Measurements from ENCODE around the gene SLC6A3.
"Not testable (repeated sequence)": the region's sequence is repeated elsewhere in the genome, so short reads cannot be mapped to it uniquely, and the experiment has no call there.

The SLC6A3 gene

GRCh38 chr5:1465966-1466471 is 20.8 kb upstream of the SLC6A3 start:
- DNase-seq (ENCODE audit: insufficient read length, low spot score) (no peak), FAIRE-seq (no peak)

GRCh38 chr5:1465117-1465516 is 19.9 kb upstream of the SLC6A3 start:
- no peak for DNase-seq (ENCODE audit: insufficient read length, low spot score)
- peak; percentile 99 for FAIRE-seq

DNA sequence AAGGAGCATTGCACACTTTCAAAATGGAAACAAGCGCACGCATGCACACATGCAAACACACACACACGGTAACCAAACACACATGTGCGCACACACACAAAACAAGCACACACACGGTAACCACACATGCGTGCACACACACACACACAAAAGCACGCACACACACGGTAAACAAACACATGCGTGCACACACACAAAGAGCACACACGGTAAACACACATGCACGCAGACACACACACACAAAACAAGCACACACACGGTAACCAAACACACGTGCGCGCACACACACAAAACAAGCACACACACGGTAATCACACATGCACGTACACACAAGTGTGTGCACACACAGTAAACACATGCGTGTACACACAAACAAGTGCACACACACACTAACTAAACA is 19.3 kb upstream of the SLC6A3 start:
- FAIRE-seq (no peak), DNase-seq (ENCODE audit: insufficient read length, low spot score) (no peak)

DNA sequence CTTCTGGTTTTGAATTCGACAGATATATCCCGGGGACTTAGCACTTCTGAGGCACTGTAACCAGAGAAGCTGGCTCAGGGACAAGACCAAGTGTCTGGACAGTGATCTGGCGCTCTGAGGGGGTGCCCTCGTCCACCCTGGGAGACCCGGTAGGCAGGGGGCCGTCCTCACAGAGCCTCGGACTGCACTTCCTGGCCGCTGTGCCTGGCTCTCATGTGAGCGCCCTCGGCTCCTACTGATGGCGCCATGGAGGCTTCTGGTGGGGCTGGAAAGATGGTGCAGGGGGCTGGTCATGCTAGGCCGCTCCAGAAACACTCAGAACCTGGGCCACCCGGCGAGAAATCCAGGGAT is 18.8 kb upstream of the SLC6A3 start:
- FAIRE-seq = no peak
- no peak for DNase-seq (ENCODE audit: insufficient read length, low spot score)

GRCh38 chr5:1463326-1464095 is 18.3 kb upstream of the SLC6A3 start:
- DNase-seq (ENCODE audit: insufficient read length, low spot score) = no peak
- no peak for FAIRE-seq

DNA sequence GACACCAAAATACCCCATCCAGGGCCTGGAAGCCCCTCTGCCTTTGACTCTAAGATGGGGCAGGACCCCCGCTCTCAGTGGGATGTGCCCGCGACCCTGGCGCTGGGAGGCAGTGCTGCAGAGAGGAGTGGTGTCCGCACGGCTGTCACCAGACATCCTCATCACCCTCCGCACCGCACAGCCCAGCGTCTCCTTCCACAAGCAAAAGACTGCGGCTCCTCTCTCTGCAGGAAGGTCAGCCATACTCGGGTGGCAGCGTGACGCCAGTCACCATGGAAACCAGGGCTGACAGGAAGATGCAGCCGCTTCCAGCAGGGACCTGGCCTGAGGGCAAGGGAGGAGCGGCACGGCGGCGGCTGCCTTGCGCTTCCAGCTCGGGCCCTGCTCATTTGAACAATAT is 17.1 kb upstream of the SLC6A3 start:
- no peak for FAIRE-seq
- DNase-seq (ENCODE audit: insufficient read length, low spot score) = no peak

DNA sequence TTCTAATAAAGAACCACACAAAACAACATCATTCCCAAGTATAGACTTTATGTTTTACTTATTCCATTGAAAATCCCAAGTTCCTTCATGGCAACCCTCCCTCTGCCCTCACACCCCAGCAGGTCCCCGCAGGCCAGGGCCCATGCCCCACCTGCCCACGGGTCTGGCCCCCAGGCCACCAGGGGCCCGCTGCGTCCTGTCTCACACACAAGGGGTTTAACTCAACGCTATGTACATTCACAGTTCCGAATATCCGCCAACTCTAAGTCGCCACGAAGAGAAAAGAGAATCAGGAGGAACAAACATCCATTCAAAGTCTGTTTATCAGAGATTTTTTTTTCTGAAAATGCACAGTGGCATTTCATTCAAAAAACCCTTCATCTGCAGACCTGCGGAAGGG is 16.2 kb upstream of the SLC6A3 start:
- FAIRE-seq = no peak
- DNase-seq (ENCODE audit: insufficient read length, low spot score) = no peak

- FAIRE-seq = no peak
These were observed 14.9 kb upstream of the SLC6A3 start for GRCh38 chr5:1460054-1460682.

GRCh38 chr5:1459435-1459834 is 14.2 kb upstream of the SLC6A3 start:
- FAIRE-seq = peak; percentile 33

More at GRCh38 chr5:1460054-1460682, 14.9 kb upstream of the SLC6A3 start:
- no peak for DNase-seq (ENCODE audit: insufficient read length, low spot score)

GRCh38 chr5:1456110-1456881 is 11.1 kb upstream of the SLC6A3 start:
- not testable (repeated sequence) for FAIRE-seq; DNase-seq (ENCODE audit: insufficient read length, low spot score)

More at GRCh38 chr5:1459435-1459834, 14.2 kb upstream of the SLC6A3 start:
- DNase-seq (ENCODE audit: insufficient read length, low spot score) = not testable (repeated sequence)

- DNase-seq (ENCODE audit: insufficient read length, low spot score) = no peak
- FAIRE-seq = no peak
These were observed 8.4 kb upstream of the SLC6A3 start for GRCh38 chr5:1453613-1454012.

DNA sequence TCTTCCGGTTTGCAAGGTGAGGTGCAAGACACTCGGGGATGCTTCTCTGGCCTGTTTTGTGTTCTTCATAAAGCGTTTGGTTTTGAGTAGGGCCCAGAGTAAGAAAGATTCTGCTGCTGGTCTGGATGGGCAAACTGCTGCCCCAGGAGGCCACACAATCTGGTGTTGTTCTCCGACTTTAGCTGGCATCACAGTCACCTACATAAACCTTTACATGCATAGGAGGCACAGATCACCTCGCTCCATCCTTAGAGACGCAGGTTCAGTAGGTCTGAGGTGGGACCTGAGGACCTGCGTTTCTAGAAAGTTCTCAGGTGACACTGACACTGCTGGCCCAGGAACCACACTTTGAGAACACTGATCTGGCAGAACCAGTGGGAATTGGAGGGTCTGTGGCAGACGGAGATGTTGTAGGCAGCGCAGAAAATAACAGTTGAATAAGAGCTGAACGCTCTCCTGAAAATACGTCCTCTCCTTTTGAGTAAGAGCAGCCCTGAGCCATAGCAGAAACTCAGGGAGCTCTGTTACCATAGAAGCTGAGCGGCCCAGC is 3.9 kb upstream of the SLC6A3 start:
- DNase-seq (ENCODE audit: insufficient read length, low spot score) (no peak), FAIRE-seq (no peak)

DNA sequence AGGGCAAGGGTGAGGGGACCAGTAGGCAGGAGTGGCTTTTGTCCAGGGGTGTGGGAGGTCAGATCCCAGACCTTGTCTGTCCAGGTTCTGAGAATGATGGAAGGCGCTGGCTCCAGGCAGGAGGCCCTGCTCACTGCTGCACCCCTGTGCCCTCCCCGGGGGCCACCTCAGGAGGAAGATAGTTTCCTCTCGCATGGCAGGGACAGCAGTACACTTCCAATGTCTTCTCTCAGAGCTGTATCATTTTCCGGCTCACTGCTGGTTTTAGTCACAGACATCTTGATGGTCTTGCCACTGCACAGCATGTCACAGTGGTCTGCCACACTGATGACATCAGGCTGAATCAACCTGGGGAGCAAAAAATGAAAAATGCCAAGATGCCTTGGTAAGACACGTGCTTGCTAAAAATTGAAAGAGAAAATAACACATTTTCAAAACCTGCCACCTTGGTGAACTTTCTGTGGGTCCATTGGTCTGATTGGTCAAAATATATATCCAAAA is 3.3 kb upstream of the SLC6A3 start:
- FAIRE-seq = peak; percentile 52
- no peak for DNase-seq (ENCODE audit: insufficient read length, low spot score)

- no peak for FAIRE-seq
- DNase-seq (ENCODE audit: insufficient read length, low spot score) = no peak
These were observed 2.6 kb upstream of the SLC6A3 start for GRCh38 chr5:1447671-1448361.

DNA sequence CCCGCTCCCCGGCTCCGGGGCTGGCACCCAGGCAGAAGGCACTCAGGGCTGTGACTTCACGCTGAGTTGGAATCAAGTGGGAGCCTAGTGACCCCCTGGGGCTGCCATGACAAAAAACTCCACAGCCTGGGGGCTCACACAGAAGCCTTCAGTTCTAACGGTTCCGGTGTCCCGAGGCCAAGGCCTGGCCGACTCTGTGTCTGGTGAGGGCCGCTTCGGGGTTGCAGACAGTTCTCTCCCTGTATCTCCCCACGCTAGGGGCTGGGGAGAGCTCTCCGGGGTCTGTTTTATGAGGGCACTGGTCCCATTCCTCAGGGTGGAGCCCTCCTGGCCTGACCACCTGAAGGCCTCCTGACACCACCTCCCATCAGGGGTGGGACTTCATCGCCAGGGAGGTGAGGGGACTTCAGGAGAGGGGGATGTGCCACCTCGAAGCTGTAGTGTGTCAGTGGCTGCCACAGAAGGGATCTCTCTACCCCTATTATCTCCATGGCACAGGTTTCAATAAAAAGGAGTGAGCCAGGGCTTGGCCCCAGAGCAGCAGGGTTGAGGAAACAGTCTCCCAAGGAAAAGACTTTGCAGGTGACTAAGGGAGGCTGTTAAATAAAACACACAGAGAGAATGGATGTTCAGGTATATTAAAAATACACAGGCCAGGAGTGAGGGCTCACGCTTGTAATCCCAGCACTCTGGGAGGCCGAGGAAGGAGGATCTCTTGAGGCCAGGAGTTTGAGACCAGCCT is 1.5 kb upstream of the SLC6A3 start:
- FAIRE-seq (no peak), DNase-seq (ENCODE audit: insufficient read length, low spot score) (no peak)

- DNase-seq (ENCODE audit: insufficient read length, low spot score) (no peak), FAIRE-seq (no peak)
These were observed 705 bp upstream of the SLC6A3 start for GRCh38 chr5:1445689-1446601.

GRCh38 chr5:1444361-1445189 is 665 bp downstream of the SLC6A3 start:
- peak; percentile 89 for FAIRE-seq
- no peak for DNase-seq (ENCODE audit: insufficient read length, low spot score)

DNA sequence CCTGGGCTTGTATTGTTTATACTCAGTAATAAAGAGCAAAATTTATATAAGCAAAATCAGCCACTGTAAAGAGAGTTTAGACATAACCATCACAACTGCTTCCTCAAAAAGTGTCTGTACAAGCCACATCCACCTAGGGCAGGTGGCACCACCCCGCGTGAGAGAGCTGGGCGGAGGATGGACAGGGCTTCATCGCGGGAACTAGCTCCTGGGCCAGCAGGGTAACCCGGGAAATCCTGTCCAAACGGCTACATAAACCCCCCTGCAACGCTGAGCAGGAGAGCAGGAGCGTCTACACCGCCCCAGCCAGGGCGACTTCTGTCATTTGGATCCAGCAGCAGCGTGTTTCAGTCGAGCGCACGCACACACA is 1.3 kb downstream of the SLC6A3 start:
- FAIRE-seq (peak; percentile 23), DNase-seq (ENCODE audit: insufficient read length, low spot score) (no peak)

Measured in HTR-8/SVneo (cell line).